HCT116 (cell line): ENCODE measurements around the gene OR2T33. TPM values are rescaled to one million over a fixed set of nuclear protein-coding genes. Genes with fewer than 3 reads are reported as not detected.

Source experiments
- ATAC-seq: fragments of 200-7000 bp; cut with Tn5 transposase; 2 replicates; pipeline ENCODE4 v1.9.1; 2020; ENCODE audit warnings: mild to moderate bottlenecking, moderate library complexity
- BruUV-seq: library from RNA; stranded (reverse); fragments of 400-500 nt; replicated peaks from 2 replicates; lab custom pipeline; 2021; lab: Mats Ljungman, UMichigan
- CTCF ChIA-PET: fragments of 300-600 bp; sonication (Branson Sonifier 250); formaldehyde crosslinking; loops from one replicate; lab custom pipeline; 2021; ENCODE audit warnings: antibody characterized with exemption; lab: Charles Lee
- POLR2A ChIA-PET: fragments of 300-600, 350-600 bp; sonication (Branson Sonifier 250); formaldehyde crosslinking; loops from one replicate; lab custom pipeline; 2021; ENCODE audit warnings: antibody characterized with exemption; lab: Charles Lee
- RAD21 ChIA-PET, 2 experiments: fragments of 300-600 bp; sonication (Branson Sonifier 250); formaldehyde crosslinking; loops; one replicate each; lab custom pipeline; 2023; ENCODE audit warnings: low total read pairs in 2 of 2; ENCODE audit not compliant: uncharacterized antibody in 2 of 2, unreplicated experiment in 2 of 2, low non-redundant PET in 1 of 2; lab: Charles Lee
- DNase-seq: peaks from one replicate; pipeline ENCODE4 v3.0.0-alpha.2; 2010; ENCODE audit warnings: low read depth, low spot score
- H2AFZ ChIP-seq: fragments of 200-600 bp; shearing (Covaris generic), sonication (generic); 2 replicates; pipeline ENCODE4 v1.6.1; 2017; ENCODE audit warnings: low read depth, mixed run types, mixed read lengths, antibody characterized with exemption, low read length; ENCODE audit not compliant: poor library complexity, severe bottlenecking
- H3K27ac ChIP-seq: 2 replicates; pipeline ENCODE4 v1.5.1; 2012; ENCODE audit warnings: low read depth, low read length
- H3K27me3 ChIP-seq: fragments of 200-600 bp; sonication (generic); 2 replicates; pipeline ENCODE4 v1.6.1; 2016; ENCODE audit warnings: mixed run types, low read length, mixed read lengths; ENCODE audit not compliant: insufficient read depth
- H3K36me3 ChIP-seq, 2 experiments: fragments of 200-500 bp in 1 of 2; fragments of 200-600 bp in 1 of 2; sonication (Bioruptor generic) in 1 of 2; sonication (generic) in 1 of 2; 2 replicates each; pipeline versions ENCODE4 v1.5.1 to v1.6.1; 2014 to 2016; ENCODE audit warnings: low read length in 2 of 2, inconsistent platforms in 1 of 2, mixed read lengths in 1 of 2, mixed run types in 1 of 2; ENCODE audit not compliant: insufficient read depth in 2 of 2, control insufficient read depth in 1 of 2
- H3K4me1 ChIP-seq, 2 experiments: fragments of 200-600 bp in 1 of 2; sonication (generic) in 1 of 2; 2 replicates each; pipeline versions ENCODE4 v1.5.1 to v1.6.1; 2012 to 2017; ENCODE audit warnings: low read length in 2 of 2, inconsistent platforms in 1 of 2, mild to moderate bottlenecking in 1 of 2, mixed read lengths in 1 of 2, mixed run types in 1 of 2, moderate library complexity in 1 of 2; ENCODE audit not compliant: insufficient read depth in 2 of 2, control insufficient read depth in 1 of 2
- H3K4me2 ChIP-seq: fragments of 200-600 bp; sonication (generic); 2 replicates; pipeline ENCODE4 v1.6.1; 2017; ENCODE audit warnings: mixed run types, low read length, mixed read lengths
- H3K4me3 ChIP-seq, 2 experiments: fragments of 200-600 bp in 1 of 2; sonication (generic) in 1 of 2; replicated peaks in 1 of 2; 2 replicates each; pipeline ENCODE4 v1.5.1; 2011 to 2016; ENCODE audit warnings: low read length in 2 of 2, control low read depth in 1 of 2, low read depth in 1 of 2, mild to moderate bottlenecking in 1 of 2, mixed read lengths in 1 of 2, mixed run types in 1 of 2
- H3K79me2 ChIP-seq: fragments of 200-600 bp; sonication (generic); 2 replicates; pipeline ENCODE4 v1.6.1; 2017; ENCODE audit warnings: mild to moderate bottlenecking, mixed run types, low read length, moderate library complexity, mixed read lengths; ENCODE audit not compliant: insufficient read depth
- H3K9ac ChIP-seq: fragments of 200-600 bp; sonication (generic); 2 replicates; pipeline ENCODE4 v1.6.1; 2016; ENCODE audit warnings: low read length, mixed read lengths
- H3K9me2 ChIP-seq: fragments of 200-600 bp; sonication (generic), shearing (Covaris generic); 2 replicates; pipeline ENCODE4 v1.6.1; 2017; ENCODE audit warnings: mixed run types, mild to moderate bottlenecking, moderate library complexity; ENCODE audit not compliant: insufficient read depth
- H3K9me3 ChIP-seq, 2 experiments: fragments of 200-500 bp in 1 of 2; fragments of 200-600 bp in 1 of 2; sonication (Bioruptor generic) in 1 of 2; sonication (generic) in 1 of 2; 2 replicates each; pipeline ENCODE4 v1.6.1; 2014 to 2017; ENCODE audit warnings: low read length in 2 of 2, mixed read lengths in 2 of 2, inconsistent platforms in 1 of 2, low read depth in 1 of 2, mild to moderate bottlenecking in 1 of 2, mixed run types in 1 of 2, moderate library complexity in 1 of 2; ENCODE audit not compliant: control insufficient read depth in 1 of 2, insufficient read depth in 1 of 2
- H4K20me1 ChIP-seq: fragments of 200-600 bp; sonication (generic), shearing (Covaris generic); 2 replicates; pipeline ENCODE4 v1.6.1; 2017; ENCODE audit warnings: mixed run types, mild to moderate bottlenecking, moderate library complexity; ENCODE audit not compliant: insufficient read depth
- CBX3 ChIP-seq: IDR thresholded peaks from 2 replicates; pipeline ENCODE4 v1.6.1; 2012; ENCODE audit warnings: low read depth
- CEBPB ChIP-seq: IDR thresholded peaks from 2 replicates; pipeline ENCODE4 v1.6.1; 2012; ENCODE audit warnings: low read depth
- EGR1 ChIP-seq: IDR thresholded peaks from 2 replicates; pipeline ENCODE4 v1.6.1; 2012; ENCODE audit warnings: low read depth
- EZH2phosphoT487 ChIP-seq: fragments of 200-600 bp; IDR thresholded peaks from 2 replicates; pipeline ENCODE4 v1.6.1; 2018; ENCODE audit warnings: antibody characterized with exemption, borderline replicate concordance
- FOSL1 ChIP-seq: IDR thresholded peaks from 2 replicates; pipeline ENCODE4 v1.6.1; 2012; ENCODE audit warnings: low read depth
- JUND ChIP-seq: IDR thresholded peaks from 2 replicates; pipeline ENCODE4 v1.6.1; 2012
- POLR2A ChIP-seq: IDR thresholded peaks from 2 replicates; pipeline ENCODE4 v1.7.0; 2011; ENCODE audit warnings: borderline replicate concordance; ENCODE audit not compliant: insufficient read depth, insufficient read length; ENCODE audit errors: extremely low read depth
- POLR2AphosphoS5 ChIP-seq: IDR thresholded peaks from 2 replicates; pipeline ENCODE4 v1.6.1; 2011; ENCODE audit warnings: mild to moderate bottlenecking, low read depth, low read length, moderate library complexity
- RAD21 ChIP-seq: IDR thresholded peaks from 2 replicates; pipeline ENCODE4 v1.6.1; 2012; ENCODE audit warnings: low read depth, mild to moderate bottlenecking
- SRF ChIP-seq: IDR thresholded peaks from 2 replicates; pipeline ENCODE4 v1.6.1; 2012; ENCODE audit warnings: low read depth
- TCF7L2 ChIP-seq: IDR thresholded peaks from 2 replicates; pipeline ENCODE4 v1.7.0; 2011; ENCODE audit warnings: borderline replicate concordance, inconsistent platforms; ENCODE audit not compliant: insufficient read depth, insufficient read length; ENCODE audit errors: extremely low read depth
- YY1 ChIP-seq: IDR thresholded peaks from 2 replicates; pipeline ENCODE4 v1.6.1; 2011; ENCODE audit warnings: low read length, low read depth, moderate library complexity, mild to moderate bottlenecking; ENCODE audit not compliant: insufficient replicate concordance; ENCODE audit errors: extremely low read depth
- ZFX ChIP-seq: fragments of 450-650 bp; IDR thresholded peaks from 2 replicates; pipeline ENCODE4 v1.6.1; 2017
- intact Hi-C: fragments of 100-400 bp; cut with micrococcal nuclease; formaldehyde crosslinking; loops from 2 replicates; pipeline ENCODE4 v1.10.0; 2022
- total RNA-seq: library from RNA; stranded (reverse); gene quantifications from one replicate; pipeline ENCODE4 v1.2.1, GENCODE V29; 2021; ENCODE audit not compliant: unreplicated experiment
- TF ChIP-seq, protein P1 (sequence below): IDR thresholded peaks from 2 replicates; pipeline ENCODE4 v1.6.1; 2012
- TF ChIP-seq, protein P2 (sequence below): IDR thresholded peaks from 2 replicates; pipeline ENCODE4 v1.6.1; 2011; ENCODE audit warnings: mild to moderate bottlenecking, low read length, moderate library complexity; ENCODE audit not compliant: insufficient replicate concordance; ENCODE audit errors: extremely low read depth
- TF ChIP-seq, protein P3 (sequence below): IDR thresholded peaks from 2 replicates; pipeline ENCODE4 v1.6.1; 2012; ENCODE audit warnings: low read depth
- TF ChIP-seq, protein P4 (sequence below), 3 experiments: fragments of 200-600 bp in 1 of 3; sonication (generic) in 1 of 3; IDR thresholded peaks in 2 of 3; conservative IDR thresholded peaks in 1 of 3; 2 replicates each; pipeline ENCODE4 v1.5.1; 2012 to 2017; ENCODE audit warnings: low read depth in 2 of 3, low read length in 2 of 3, antibody characterized with exemption in 1 of 3, borderline replicate concordance in 1 of 3, control low read depth in 1 of 3, mild to moderate bottlenecking in 1 of 3, mixed read lengths in 1 of 3, mixed run types in 1 of 3, moderate library complexity in 1 of 3; ENCODE audit not compliant: insufficient read depth in 1 of 3
- TF ChIP-seq, protein P5 (sequence below): IDR thresholded peaks from 2 replicates; pipeline ENCODE4 v1.6.1; 2012

OR2T33 gene
- total RNA-seq, 1 experiment from 2014 or later = not detected

DNA sequence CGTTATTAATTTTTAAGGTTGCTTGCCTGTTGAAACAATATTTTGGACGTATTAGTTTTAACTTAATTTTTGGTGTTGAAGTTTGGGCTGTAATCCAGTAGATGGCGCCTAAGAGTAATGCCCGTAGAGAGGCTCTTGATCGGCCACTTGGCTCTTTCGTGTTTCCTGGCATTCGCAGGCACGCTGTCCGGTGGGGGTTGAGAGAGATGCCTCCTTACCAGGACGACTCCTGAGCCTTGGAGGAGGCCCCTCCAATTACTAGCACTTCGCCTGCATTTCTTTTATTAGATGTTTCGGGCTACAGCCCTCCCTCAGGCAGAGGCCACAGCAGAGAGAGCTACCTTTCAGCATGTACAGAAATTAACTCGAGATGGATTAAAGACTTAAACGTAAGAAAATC, 34.6 kb downstream of the OR2T33 start (continued):
- TF ChIP-seq, protein P1, sequence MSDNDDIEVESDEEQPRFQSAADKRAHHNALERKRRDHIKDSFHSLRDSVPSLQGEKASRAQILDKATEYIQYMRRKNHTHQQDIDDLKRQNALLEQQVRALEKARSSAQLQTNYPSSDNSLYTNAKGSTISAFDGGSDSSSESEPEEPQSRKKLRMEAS = no peak
- TF ChIP-seq RAD21 (peak; percentile 28; the same call in 1 of the 2 replicates), EGR1 (no peak)

DNA sequence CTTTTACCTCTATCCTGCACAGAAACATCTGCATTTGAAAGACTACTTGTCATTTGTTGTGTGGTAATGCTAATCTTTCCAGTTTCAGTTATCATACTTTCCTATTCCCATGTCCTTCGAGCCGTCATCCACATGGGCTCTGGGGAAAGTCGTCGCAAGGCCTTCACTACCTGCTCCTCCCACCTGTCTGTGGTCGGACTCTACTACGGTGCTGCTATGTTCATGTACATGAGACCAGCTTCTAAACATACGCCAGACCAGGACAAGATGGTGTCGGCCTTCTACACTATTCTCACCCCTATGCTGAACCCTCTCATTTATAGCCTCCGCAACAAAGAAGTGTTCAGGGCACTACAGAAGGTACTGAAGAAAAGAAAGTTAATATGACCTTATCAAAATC, 38.3 kb downstream of the OR2T33 start:
- no TSS peak for BruUV-seq
- no peak overlapping the region for H3K27ac ChIP-seq
- RAD21 ChIA-PET = no interaction called here
- no peak overlapping the region for H2AFZ ChIP-seq
- intact Hi-C loops = no loop called here
- H3K4me1 ChIP-seq = no peaks in the 10 kb centered on the region
- CTCF ChIA-PET = no interaction called here
- no peaks in the 10 kb centered on the region for H3K9me2 ChIP-seq
- H3K4me3 ChIP-seq = no peak overlapping the region
- TF ChIP-seq POLR2A (no peak), SRF (no peak), YY1 (no peak), ZFX (no peak), TCF7L2 (no peak), RAD21 (no peak), EGR1 (no peak), JUND (no peak), CEBPB (no peak), POLR2AphosphoS5 (no peak), CBX3 (no peak), FOSL1 (no peak), EZH2phosphoT487 (no peak)
- TF ChIP-seq, protein P2, sequence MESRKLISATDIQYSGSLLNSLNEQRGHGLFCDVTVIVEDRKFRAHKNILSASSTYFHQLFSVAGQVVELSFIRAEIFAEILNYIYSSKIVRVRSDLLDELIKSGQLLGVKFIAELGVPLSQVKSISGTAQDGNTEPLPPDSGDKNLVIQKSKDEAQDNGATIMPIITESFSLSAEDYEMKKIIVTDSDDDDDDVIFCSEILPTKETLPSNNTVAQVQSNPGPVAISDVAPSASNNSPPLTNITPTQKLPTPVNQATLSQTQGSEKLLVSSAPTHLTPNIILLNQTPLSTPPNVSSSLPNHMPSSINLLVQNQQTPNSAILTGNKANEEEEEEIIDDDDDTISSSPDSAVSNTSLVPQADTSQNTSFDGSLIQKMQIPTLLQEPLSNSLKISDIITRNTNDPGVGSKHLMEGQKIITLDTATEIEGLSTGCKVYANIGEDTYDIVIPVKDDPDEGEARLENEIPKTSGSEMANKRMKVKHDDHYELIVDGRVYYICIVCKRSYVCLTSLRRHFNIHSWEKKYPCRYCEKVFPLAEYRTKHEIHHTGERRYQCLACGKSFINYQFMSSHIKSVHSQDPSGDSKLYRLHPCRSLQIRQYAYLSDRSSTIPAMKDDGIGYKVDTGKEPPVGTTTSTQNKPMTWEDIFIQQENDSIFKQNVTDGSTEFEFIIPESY = no peak
- TF ChIP-seq, protein P1 = no peak
- TF ChIP-seq, protein P3, sequence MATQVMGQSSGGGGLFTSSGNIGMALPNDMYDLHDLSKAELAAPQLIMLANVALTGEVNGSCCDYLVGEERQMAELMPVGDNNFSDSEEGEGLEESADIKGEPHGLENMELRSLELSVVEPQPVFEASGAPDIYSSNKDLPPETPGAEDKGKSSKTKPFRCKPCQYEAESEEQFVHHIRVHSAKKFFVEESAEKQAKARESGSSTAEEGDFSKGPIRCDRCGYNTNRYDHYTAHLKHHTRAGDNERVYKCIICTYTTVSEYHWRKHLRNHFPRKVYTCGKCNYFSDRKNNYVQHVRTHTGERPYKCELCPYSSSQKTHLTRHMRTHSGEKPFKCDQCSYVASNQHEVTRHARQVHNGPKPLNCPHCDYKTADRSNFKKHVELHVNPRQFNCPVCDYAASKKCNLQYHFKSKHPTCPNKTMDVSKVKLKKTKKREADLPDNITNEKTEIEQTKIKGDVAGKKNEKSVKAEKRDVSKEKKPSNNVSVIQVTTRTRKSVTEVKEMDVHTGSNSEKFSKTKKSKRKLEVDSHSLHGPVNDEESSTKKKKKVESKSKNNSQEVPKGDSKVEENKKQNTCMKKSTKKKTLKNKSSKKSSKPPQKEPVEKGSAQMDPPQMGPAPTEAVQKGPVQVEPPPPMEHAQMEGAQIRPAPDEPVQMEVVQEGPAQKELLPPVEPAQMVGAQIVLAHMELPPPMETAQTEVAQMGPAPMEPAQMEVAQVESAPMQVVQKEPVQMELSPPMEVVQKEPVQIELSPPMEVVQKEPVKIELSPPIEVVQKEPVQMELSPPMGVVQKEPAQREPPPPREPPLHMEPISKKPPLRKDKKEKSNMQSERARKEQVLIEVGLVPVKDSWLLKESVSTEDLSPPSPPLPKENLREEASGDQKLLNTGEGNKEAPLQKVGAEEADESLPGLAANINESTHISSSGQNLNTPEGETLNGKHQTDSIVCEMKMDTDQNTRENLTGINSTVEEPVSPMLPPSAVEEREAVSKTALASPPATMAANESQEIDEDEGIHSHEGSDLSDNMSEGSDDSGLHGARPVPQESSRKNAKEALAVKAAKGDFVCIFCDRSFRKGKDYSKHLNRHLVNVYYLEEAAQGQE = no peak
- TF ChIP-seq, protein P4, sequence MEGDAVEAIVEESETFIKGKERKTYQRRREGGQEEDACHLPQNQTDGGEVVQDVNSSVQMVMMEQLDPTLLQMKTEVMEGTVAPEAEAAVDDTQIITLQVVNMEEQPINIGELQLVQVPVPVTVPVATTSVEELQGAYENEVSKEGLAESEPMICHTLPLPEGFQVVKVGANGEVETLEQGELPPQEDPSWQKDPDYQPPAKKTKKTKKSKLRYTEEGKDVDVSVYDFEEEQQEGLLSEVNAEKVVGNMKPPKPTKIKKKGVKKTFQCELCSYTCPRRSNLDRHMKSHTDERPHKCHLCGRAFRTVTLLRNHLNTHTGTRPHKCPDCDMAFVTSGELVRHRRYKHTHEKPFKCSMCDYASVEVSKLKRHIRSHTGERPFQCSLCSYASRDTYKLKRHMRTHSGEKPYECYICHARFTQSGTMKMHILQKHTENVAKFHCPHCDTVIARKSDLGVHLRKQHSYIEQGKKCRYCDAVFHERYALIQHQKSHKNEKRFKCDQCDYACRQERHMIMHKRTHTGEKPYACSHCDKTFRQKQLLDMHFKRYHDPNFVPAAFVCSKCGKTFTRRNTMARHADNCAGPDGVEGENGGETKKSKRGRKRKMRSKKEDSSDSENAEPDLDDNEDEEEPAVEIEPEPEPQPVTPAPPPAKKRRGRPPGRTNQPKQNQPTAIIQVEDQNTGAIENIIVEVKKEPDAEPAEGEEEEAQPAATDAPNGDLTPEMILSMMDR (IDR thresholded peaks at IDR 0.05 in 2 of 3, conservative IDR thresholded peaks at IDR 0.05 in 1 of 3; ENCODE audit: borderline replicate concordance in 1 of 3, insufficient read depth in 1 of 3, low read depth in 2 of 3, low read length in 2 of 3) = no peak
- TF ChIP-seq, protein P5, sequence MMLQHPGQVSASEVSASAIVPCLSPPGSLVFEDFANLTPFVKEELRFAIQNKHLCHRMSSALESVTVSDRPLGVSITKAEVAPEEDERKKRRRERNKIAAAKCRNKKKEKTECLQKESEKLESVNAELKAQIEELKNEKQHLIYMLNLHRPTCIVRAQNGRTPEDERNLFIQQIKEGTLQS = no peak
- TF ChIP-seq, all 23 proteins: peak for 0
- Histone ChIP-seq H3K4me2 (no peak overlapping the region), H3K79me2 (no peaks in the 10 kb centered on the region), H3K36me3 (no peaks in the 10 kb centered on the region; a peak in 1 of 4 replicates), H3K27me3 (no peaks in the 10 kb centered on the region), H4K20me1 (no peaks in the 10 kb centered on the region), H3K9me3 (peaks cover 0 to 11% of the 10 kb centered on the region in 2 experiments; a peak in 2 of 4 replicates), H3K9ac (no peak overlapping the region)
- DNase-seq = no peak
- no peak for ATAC-seq
- POLR2A ChIA-PET = no interaction called here
